ENCODE results near the gene CNOT3. TPM values are rescaled to one million over a fixed set of nuclear protein-coding genes. Genes with fewer than 3 reads are reported as not detected.
"Not testable (repeated sequence)": the region's sequence is repeated elsewhere in the genome, so short reads cannot be mapped to it uniquely, and the experiment has no call there.

The CNOT3 gene
- total RNA-seq = 10 to 100 TPM; 33.5 to 35.9 TPM
- polyA plus RNA-seq = 10 to 100 TPM; 10.4 to 54.4 TPM
- long read RNA-seq, donor 1, partial matches to known transcripts = 3 of 5 reads
- long read RNA-seq, donor 1, other reads (novel, unspliced or antisense) = 1 of 5 reads
- long read RNA-seq, donor 2, full-length matches to known transcripts = 1 of 1 reads
- long read RNA-seq, donor 2, partial matches to known transcripts = 0 of 1 reads
- long read RNA-seq, donor 2, other reads (novel, unspliced or antisense) = 0 of 1 reads

GRCh38 chr19:54137699-54138488, at the start of gene CNOT3:
CNOT3 (plus strand) TSS chr19:54137762; CDS start chr19:54142979, 5,217 bp downstream.
- no peak for ATAC-seq (ENCODE audit: low FRiP score)
- no peaks in the 10 kb centered on the region for H3K27me3 ChIP-seq (ENCODE audit: control insufficient read depth in 1 of 2, insufficient read depth in 2 of 2, low read length in 1 of 2)
- no peaks in the 10 kb centered on the region for H3K4me1 ChIP-seq (ENCODE audit: control insufficient read depth in 1 of 2, insufficient read depth in 2 of 2, low read length in 2 of 2)
- 0 to 1% methylated on average over 58 to 103 of the region's 103 CpGs for WGBS, 2 donors
- no peaks in the 10 kb centered on the region for H3K36me3 ChIP-seq (ENCODE audit: control insufficient read depth in 1 of 2, insufficient read depth in 2 of 2, low read length in 1 of 2)
- DNase-seq = no peak
- no peaks in the 10 kb centered on the region for H3K9me3 ChIP-seq (ENCODE audit: control insufficient read depth, low read length)
- intact Hi-C loops (cut with DNase I) = loop anchor here in 1 of 2 donors (1.0 to 2.0 kb wide), 4 partner anchors 21 to 63 kb away; partner anchors contain the start of genes LENG1, PRPF31, RPS9 and TFPT
- H3K27ac ChIP-seq (ENCODE audit: low read depth in 1 of 2, low read length in 2 of 2) = peak within 1 kb of the TSS; percentile 59 to 77
- H3K4me3 ChIP-seq (ENCODE audit: low read length in 2 of 2) = peak within 1 kb of the TSS; percentile 84 to 87

- Histone ChIP-seq H3K27me3 (ENCODE audit: control insufficient read depth in 1 of 2, insufficient read depth in 2 of 2, low read length in 1 of 2) (no peaks in the 10 kb centered on the region), H3K27ac (ENCODE audit: low read depth in 1 of 2, low read length in 2 of 2) (no peak overlapping the region), H3K4me3 (ENCODE audit: low read length in 2 of 2) (no peak overlapping the region), H3K9me3 (ENCODE audit: control insufficient read depth, low read length) (no peaks in the 10 kb centered on the region), H3K4me1 (ENCODE audit: control insufficient read depth in 1 of 2, insufficient read depth in 2 of 2, low read length in 2 of 2) (no peaks in the 10 kb centered on the region), H3K36me3 (ENCODE audit: control insufficient read depth in 1 of 2, insufficient read depth in 2 of 2, low read length in 1 of 2) (no peaks in the 10 kb centered on the region)
- peak in 1 of 2 donors; percentile 36 for DNase-seq
- ATAC-seq (ENCODE audit: low FRiP score) = no peak
- 84 to 86% methylated on average over 17 of the region's 17 CpGs for WGBS, 2 donors
- intact Hi-C loops (cut with DNase I) = no loop called here
These were observed 43.0 kb upstream of the CNOT3 start for GRCh38 chr19:54094426-54095000.

- no peak overlapping the region for H3K4me3 ChIP-seq (ENCODE audit: low read length in 2 of 2)
- H3K36me3 ChIP-seq (ENCODE audit: control insufficient read depth in 1 of 2, insufficient read depth in 2 of 2, low read length in 1 of 2) = no peaks in the 10 kb centered on the region
- WGBS, 2 donors = 69 to 70% methylated on average over 22 of the region's 22 CpGs
- no peaks in the 10 kb centered on the region for H3K4me1 ChIP-seq (ENCODE audit: control insufficient read depth in 1 of 2, insufficient read depth in 2 of 2, low read length in 2 of 2)
- no peaks in the 10 kb centered on the region for H3K27me3 ChIP-seq (ENCODE audit: control insufficient read depth in 1 of 2, insufficient read depth in 2 of 2, low read length in 1 of 2)
- intact Hi-C loops (cut with DNase I) = no loop called here
- no peak overlapping the region for H3K27ac ChIP-seq (ENCODE audit: low read depth in 1 of 2, low read length in 2 of 2)
- no peak for ATAC-seq (ENCODE audit: low FRiP score)
- H3K9me3 ChIP-seq (ENCODE audit: control insufficient read depth, low read length) = no peaks in the 10 kb centered on the region
- peak; percentile 44 to 68 for DNase-seq
These were observed 42.3 kb upstream of the CNOT3 start for GRCh38 chr19:54095136-54095858.

- H3K4me1 ChIP-seq (ENCODE audit: control insufficient read depth in 1 of 2, insufficient read depth in 2 of 2, low read length in 2 of 2); H3K9me3 ChIP-seq (ENCODE audit: control insufficient read depth, low read length); H3K36me3 ChIP-seq (ENCODE audit: control insufficient read depth in 1 of 2, insufficient read depth in 2 of 2, low read length in 1 of 2); H3K4me3 ChIP-seq (ENCODE audit: low read length in 2 of 2); intact Hi-C loops (cut with DNase I); H3K27me3 ChIP-seq (ENCODE audit: control insufficient read depth in 1 of 2, insufficient read depth in 2 of 2, low read length in 1 of 2); H3K27ac ChIP-seq (ENCODE audit: low read depth in 1 of 2, low read length in 2 of 2): not testable (repeated sequence)
- peak; percentile 84 for ATAC-seq (ENCODE audit: low FRiP score)
- 1% methylated on average over 28 to 46 of the region's 46 CpGs for WGBS, 2 donors
- DNase-seq = peak; percentile 69 to 88
These were observed 41.5 kb upstream of the CNOT3 start for GRCh38 chr19:54095859-54096616.

- peak; percentile 63 for ATAC-seq (ENCODE audit: low FRiP score)
- Histone ChIP-seq H3K4me3 (ENCODE audit: low read length in 2 of 2) (no peak overlapping the region), H3K36me3 (ENCODE audit: control insufficient read depth in 1 of 2, insufficient read depth in 2 of 2, low read length in 1 of 2) (no peaks in the 10 kb centered on the region), H3K27ac (ENCODE audit: low read depth in 1 of 2, low read length in 2 of 2) (no peak overlapping the region), H3K4me1 (ENCODE audit: control insufficient read depth in 1 of 2, insufficient read depth in 2 of 2, low read length in 2 of 2) (no peaks in the 10 kb centered on the region), H3K9me3 (ENCODE audit: control insufficient read depth, low read length) (no peaks in the 10 kb centered on the region), H3K27me3 (ENCODE audit: control insufficient read depth in 1 of 2, insufficient read depth in 2 of 2, low read length in 1 of 2) (no peaks in the 10 kb centered on the region)
- WGBS, 2 donors = 11 to 16% methylated on average over 14 of the region's 14 CpGs
- peak; percentile 61 to 76 for DNase-seq
- intact Hi-C loops (cut with DNase I) = no loop called here
These were observed 40.9 kb upstream of the CNOT3 start for GRCh38 chr19:54096617-54097106.

GRCh38 chr19:54099190-54099902, 38.2 kb upstream of the CNOT3 start:
- no peak overlapping the region for H3K27ac ChIP-seq (ENCODE audit: low read depth in 1 of 2, low read length in 2 of 2)
- ATAC-seq (ENCODE audit: low FRiP score) (no peak), DNase-seq (peak; percentile 10 to 17)
- H3K4me3 ChIP-seq (ENCODE audit: low read length in 2 of 2) = no peak overlapping the region
- no peaks in the 10 kb centered on the region for H3K27me3 ChIP-seq (ENCODE audit: control insufficient read depth in 1 of 2, insufficient read depth in 2 of 2, low read length in 1 of 2)
- intact Hi-C loops (cut with DNase I) = no loop called here
- H3K9me3 ChIP-seq (ENCODE audit: control insufficient read depth, low read length) = no peaks in the 10 kb centered on the region
- WGBS, 2 donors = 87% methylated on average over 11 to 12 of the region's 12 CpGs
- no peaks in the 10 kb centered on the region for H3K36me3 ChIP-seq (ENCODE audit: control insufficient read depth in 1 of 2, insufficient read depth in 2 of 2, low read length in 1 of 2)
- peaks cover 0 to 2% of the 10 kb centered on the region in 2 donors for H3K4me1 ChIP-seq (ENCODE audit: control insufficient read depth in 1 of 2, insufficient read depth in 2 of 2, low read length in 2 of 2)

- not testable (repeated sequence) for ATAC-seq (ENCODE audit: low FRiP score); H3K9me3 ChIP-seq (ENCODE audit: control insufficient read depth, low read length); H3K4me1 ChIP-seq (ENCODE audit: control insufficient read depth in 1 of 2, insufficient read depth in 2 of 2, low read length in 2 of 2); H3K36me3 ChIP-seq (ENCODE audit: control insufficient read depth in 1 of 2, insufficient read depth in 2 of 2, low read length in 1 of 2); H3K27ac ChIP-seq (ENCODE audit: low read depth in 1 of 2, low read length in 2 of 2); H3K4me3 ChIP-seq (ENCODE audit: low read length in 2 of 2); H3K27me3 ChIP-seq (ENCODE audit: control insufficient read depth in 1 of 2, insufficient read depth in 2 of 2, low read length in 1 of 2)
- peak; percentile 17 to 24 for DNase-seq
- 74 to 81% methylated on average over 9 of the region's 9 CpGs for WGBS, 2 donors
- intact Hi-C loops (cut with DNase I) = loop anchor here in 1 of 2 donors (10.0 kb wide), 1 partner anchor 255 kb away; no protein-coding TSS in a partner anchor
These were observed 37.7 kb upstream of the CNOT3 start for GRCh38 chr19:54099903-54100255.
